ENCODE results near the gene IL15. TPM values are rescaled to one million over a fixed set of nuclear protein-coding genes. Genes with fewer than 3 reads are reported as not detected.

The IL15 gene
- total RNA-seq, 1 donor from 2014 or later = 3.5 TPM

DNA sequence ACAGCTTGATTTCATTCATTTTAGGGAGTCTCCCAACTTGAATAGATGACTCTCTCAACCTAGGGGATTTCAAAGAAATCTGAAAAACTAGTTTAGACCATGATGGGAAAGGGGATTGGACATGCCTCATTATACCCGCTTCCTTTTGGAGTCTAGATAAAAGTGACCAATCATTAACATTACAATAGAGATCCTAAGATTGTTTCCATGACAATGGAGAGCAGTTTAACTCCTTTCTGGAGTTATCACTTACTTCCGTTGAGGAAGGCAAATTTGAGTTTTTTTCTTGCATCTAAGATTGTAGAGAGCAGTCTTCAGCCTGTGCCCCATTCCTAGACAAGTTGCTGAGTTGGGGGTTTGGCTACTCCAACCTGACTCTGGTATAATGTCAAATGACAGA, 11.4 kb upstream of the IL15 start:
- intact Hi-C loops (cut with micrococcal nuclease) = no loop called here

DNA sequence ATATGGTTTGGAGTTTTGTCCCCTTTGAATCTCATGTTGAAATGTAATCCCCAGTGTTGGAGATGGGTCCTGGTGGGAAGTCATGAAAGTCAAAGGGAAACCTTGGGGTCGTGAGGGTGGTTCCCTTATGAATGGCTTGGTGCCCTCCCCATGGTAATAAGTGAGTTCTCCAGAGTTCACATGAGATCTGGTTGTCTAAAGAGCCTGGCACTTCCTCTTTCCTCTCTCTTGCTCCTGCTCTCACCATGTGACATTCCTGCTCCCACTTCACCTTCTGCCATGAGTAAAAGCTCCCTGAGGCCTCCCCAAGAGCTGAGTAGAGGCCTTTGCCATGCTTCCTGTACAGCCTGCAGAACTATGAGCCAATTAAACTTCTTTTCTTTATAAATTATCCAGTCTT, 5.5 kb upstream of the IL15 start:
- intact Hi-C loops (cut with micrococcal nuclease) = loop anchor here (10.0 kb wide), 2 partner anchors 406 to 1704 kb away; partner anchors contain the start of genes GAB1 and ZNF330
- ChIA-PET CTCF (no interaction called here), POLR2A (no interaction called here)
- Mint-ChIP-seq H3K36me3 (ENCODE audit: low read depth) (no peaks in the 10 kb centered on the region), H3K4me1 (peaks cover 6% of the 10 kb centered on the region), H3K4me3 (no peak overlapping the region), H3K9me3 (no peaks in the 10 kb centered on the region), H3K27ac (no peak overlapping the region), H3K27me3 (peaks cover 3% of the 10 kb centered on the region)
- no peak for ATAC-seq (ENCODE audit: low read depth)
- no peak for DNase-seq
- TF ChIP-seq, protein P1, sequence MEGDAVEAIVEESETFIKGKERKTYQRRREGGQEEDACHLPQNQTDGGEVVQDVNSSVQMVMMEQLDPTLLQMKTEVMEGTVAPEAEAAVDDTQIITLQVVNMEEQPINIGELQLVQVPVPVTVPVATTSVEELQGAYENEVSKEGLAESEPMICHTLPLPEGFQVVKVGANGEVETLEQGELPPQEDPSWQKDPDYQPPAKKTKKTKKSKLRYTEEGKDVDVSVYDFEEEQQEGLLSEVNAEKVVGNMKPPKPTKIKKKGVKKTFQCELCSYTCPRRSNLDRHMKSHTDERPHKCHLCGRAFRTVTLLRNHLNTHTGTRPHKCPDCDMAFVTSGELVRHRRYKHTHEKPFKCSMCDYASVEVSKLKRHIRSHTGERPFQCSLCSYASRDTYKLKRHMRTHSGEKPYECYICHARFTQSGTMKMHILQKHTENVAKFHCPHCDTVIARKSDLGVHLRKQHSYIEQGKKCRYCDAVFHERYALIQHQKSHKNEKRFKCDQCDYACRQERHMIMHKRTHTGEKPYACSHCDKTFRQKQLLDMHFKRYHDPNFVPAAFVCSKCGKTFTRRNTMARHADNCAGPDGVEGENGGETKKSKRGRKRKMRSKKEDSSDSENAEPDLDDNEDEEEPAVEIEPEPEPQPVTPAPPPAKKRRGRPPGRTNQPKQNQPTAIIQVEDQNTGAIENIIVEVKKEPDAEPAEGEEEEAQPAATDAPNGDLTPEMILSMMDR (IDR thresholded peaks at IDR 0.05) = no peak

More for the DNA sequence above, 11.4 kb upstream of the IL15 start:
- H3K27me3 Mint-ChIP-seq = no peaks in the 10 kb centered on the region
- DNase-seq = no peak
- TF ChIP-seq, protein P1 (IDR thresholded peaks at IDR 0.05) = no peak
- no peaks in the 10 kb centered on the region for H3K4me1 Mint-ChIP-seq
- no peaks in the 10 kb centered on the region for H3K36me3 Mint-ChIP-seq (ENCODE audit: low read depth)
- CTCF ChIA-PET = no interaction called here
- POLR2A ChIA-PET = no interaction called here
- no peak overlapping the region for H3K4me3 Mint-ChIP-seq
- no peaks in the 10 kb centered on the region for H3K9me3 Mint-ChIP-seq
- no peak overlapping the region for H3K27ac Mint-ChIP-seq
- no peak for ATAC-seq (ENCODE audit: low read depth)

DNA sequence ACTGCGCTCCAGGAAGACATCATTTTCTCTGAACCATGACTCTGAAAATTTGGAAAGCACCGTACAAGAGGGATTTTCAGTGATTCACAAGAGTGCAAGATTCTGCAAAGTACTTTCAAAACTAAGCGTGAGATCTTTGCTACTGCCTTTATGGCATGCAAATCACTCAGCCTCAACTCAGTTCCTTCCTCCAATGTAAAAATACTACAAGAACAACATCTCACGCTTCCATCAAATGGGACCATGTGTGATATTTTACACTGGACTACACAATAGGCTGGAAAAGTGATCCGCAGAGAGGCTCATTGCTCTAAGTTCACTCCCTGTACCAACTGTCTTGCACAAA, 674 bp upstream of the IL15 start:
- H3K4me1 Mint-ChIP-seq = peaks cover 37% of the 10 kb centered on the region
- no peaks in the 10 kb centered on the region for H3K36me3 Mint-ChIP-seq (ENCODE audit: low read depth)
- POLR2A ChIA-PET = no interaction called here
- H3K4me3 Mint-ChIP-seq = peak overlapping the region; percentile 94
- DNase-seq (no peak), ATAC-seq (ENCODE audit: low read depth) (peak; percentile 46)
- CTCF ChIA-PET = no interaction called here
- TF ChIP-seq, protein P1 (IDR thresholded peaks at IDR 0.05) = no peak
- intact Hi-C loops (cut with micrococcal nuclease) = loop anchor here (2.0 to 10.0 kb wide), 5 partner anchors 69 to 1699 kb away; partner anchors contain the start of genes GAB1, SCOC and ZNF330
- peaks cover 3% of the 10 kb centered on the region for H3K27me3 Mint-ChIP-seq
- H3K27ac Mint-ChIP-seq = peak overlapping the region; percentile 84
- H3K9me3 Mint-ChIP-seq = no peaks in the 10 kb centered on the region

DNA sequence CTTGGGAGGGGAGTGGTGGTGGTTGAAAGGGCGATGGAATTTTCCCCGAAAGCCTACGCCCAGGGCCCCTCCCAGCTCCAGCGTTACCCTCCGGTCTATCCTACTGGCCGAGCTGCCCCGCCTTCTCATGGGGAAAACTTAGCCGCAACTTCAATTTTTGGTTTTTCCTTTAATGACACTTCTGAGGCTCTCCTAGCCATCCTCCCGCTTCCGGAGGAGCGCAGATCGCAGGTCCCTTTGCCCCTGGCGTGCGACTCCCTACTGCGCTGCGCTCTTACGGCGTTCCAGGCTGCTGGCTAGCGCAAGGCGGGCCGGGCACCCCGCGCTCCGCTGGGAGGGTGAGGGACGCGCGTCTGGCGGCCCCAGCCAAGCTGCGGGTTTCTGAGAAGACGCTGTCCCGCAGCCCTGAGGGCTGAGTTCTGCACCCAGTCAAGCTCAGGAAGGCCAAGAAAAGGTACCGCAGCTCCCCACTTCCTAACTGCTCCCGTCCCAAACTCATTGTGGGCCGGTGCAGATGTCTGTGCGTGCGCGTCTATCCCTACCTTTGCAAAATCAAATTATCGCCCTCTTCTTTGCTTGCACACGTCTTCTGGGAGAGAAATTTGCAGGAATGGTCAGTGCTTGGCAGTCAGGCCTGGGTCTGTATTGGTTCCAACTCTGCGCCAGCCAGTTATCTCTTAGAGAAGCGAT, 533 bp downstream of the IL15 start:
- DNase-seq (peak; percentile 32), ATAC-seq (ENCODE audit: low read depth) (peak; percentile 59)
- no peaks in the 10 kb centered on the region for H3K36me3 Mint-ChIP-seq (ENCODE audit: low read depth)
- H3K27me3 Mint-ChIP-seq = no peaks in the 10 kb centered on the region
- peak overlapping the region; percentile 94 for H3K4me3 Mint-ChIP-seq
- ChIA-PET CTCF (no interaction called here), POLR2A (interaction anchor here (0.5 to 0.9 kb wide), 3 partner anchors 12 to 69 kb away, joined by 3 to 4 read pairs (median 3); no protein-coding TSS in a partner anchor)
- H3K9me3 Mint-ChIP-seq = no peaks in the 10 kb centered on the region
- peaks cover 39% of the 10 kb centered on the region for H3K4me1 Mint-ChIP-seq
- intact Hi-C loops (cut with micrococcal nuclease) = loop anchor here (1.0 to 10.0 kb wide), 6 partner anchors 9 to 1698 kb away; partner anchors contain the start of genes GAB1, SCOC and ZNF330
- H3K27ac Mint-ChIP-seq = peak overlapping the region; percentile 84
- TF ChIP-seq, protein P1 (IDR thresholded peaks at IDR 0.05) = no peak

DNA sequence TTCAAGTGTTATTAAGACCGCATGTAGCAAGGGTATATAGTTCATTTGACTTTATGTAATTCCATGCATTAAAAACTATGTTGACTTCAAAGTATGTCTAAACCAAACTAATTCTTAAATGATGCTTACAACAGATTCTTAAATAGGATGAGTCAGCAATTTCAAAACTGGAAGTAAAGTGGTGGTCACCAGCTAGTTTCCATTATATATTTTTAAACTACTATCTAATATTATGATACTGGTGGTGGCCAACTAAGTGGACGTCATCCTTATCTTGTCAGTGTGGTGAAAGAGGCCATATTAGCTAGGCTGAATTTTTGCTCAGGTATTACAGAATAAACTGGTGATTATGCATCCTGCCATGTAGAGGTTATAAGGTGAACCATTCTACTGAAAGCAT, 1.2 kb downstream of the IL15 start:
- Mint-ChIP-seq H3K27ac (no peak overlapping the region), H3K27me3 (no peaks in the 10 kb centered on the region), H3K36me3 (ENCODE audit: low read depth) (no peaks in the 10 kb centered on the region), H3K9me3 (no peaks in the 10 kb centered on the region), H3K4me1 (peaks cover 42% of the 10 kb centered on the region), H3K4me3 (peak overlapping the region; percentile 94)
- ChIA-PET POLR2A (interaction anchor here (0.5 kb wide), 1 partner anchor 41 kb away, joined by 4 read pairs; no protein-coding TSS in a partner anchor), CTCF (no interaction called here)
- TF ChIP-seq, protein P1 (IDR thresholded peaks at IDR 0.05) = no peak
- intact Hi-C loops (cut with micrococcal nuclease) = loop anchor here (1.0 to 10.0 kb wide), 6 partner anchors 9 to 1697 kb away; partner anchors contain the start of genes GAB1, SCOC and ZNF330
- no peak for ATAC-seq (ENCODE audit: low read depth)
- DNase-seq = no peak

Data from activated B cell treated with CpG ODN at 0.5 μM for 24 hours (primary cell).